HG03280 (cell line): ENCODE measurements around the gene NUB1.

ENCODE experiments used
- ATAC-seq: cut with Tn5 transposase; IDR thresholded peaks from one replicate; pipeline ENCODE4 v1.9.1; 2021; ENCODE audit warnings: mild to moderate bottlenecking, moderate library complexity; ENCODE audit not compliant: unreplicated experiment

Gene NUB1

DNA sequence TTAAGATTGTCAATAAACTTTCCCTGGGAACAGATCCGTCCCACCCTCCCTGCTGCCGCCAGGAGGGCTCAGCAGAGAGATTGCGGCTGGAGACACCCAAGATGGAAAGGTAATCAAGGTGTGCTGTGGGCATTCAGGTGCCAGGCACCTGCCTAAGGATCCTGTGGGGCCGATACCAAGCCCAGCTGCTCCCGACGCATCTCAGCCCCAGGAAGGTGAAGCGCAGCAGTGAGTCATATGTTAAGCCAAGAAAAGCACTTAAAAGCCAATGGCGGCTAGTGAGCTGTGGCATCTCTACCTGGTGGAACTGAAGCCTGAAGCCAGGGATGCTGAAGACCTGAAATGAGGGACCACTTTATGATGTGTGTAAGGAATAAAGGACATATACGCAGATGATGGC, 62.2 kb downstream of the NUB1 start:
- ATAC-seq = no peak

GRCh38 chr7:151404216-151405011, 62.8 kb downstream of the NUB1 start:
- no peak for ATAC-seq

- no peak for ATAC-seq
Measured at GRCh38 chr7:151405056-151405455, 63.4 kb downstream of the NUB1 start.

- ATAC-seq = no peak
Measured at GRCh38 chr7:151405588-151405987, 64.0 kb downstream of the NUB1 start.

- ATAC-seq = no peak
Measured at GRCh38 chr7:151406051-151406875, 64.7 kb downstream of the NUB1 start.

DNA sequence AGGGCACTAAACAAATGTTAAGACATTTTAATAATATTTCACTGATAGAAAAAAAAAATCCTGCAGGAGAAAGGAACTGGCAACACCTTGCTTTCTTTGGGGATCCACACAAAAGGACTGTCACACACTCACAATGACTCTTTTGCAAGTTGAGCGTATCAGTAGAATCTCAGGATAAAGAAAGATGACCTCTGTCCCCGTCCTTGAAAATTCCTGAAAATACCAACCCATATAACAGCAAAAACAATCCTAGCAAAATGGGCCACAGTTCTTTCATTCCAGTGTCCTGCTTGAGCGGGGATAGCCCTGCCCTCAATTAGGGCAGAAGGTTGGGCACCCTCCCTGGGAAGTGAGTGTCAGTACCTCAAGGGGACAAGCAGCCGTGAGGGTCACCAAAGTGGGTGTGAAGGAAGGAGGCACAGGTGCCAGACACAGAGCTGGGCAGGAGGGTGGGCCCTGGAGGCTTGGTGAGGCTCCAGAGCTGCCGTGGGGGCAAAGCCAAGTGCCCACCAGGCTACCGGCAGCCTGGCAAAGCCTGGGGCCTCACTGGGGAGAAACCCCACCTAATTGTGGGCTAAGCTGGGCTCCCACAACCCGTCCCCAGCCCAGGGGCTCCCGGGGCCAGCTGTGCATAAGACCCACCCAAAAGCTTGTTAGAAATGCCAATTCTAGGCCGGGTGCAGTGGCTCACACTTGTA, 65.4 kb downstream of the NUB1 start:
- ATAC-seq = no peak

GRCh38 chr7:151408498-151408838, 66.9 kb downstream of the NUB1 start:
- ATAC-seq = no peak

DNA sequence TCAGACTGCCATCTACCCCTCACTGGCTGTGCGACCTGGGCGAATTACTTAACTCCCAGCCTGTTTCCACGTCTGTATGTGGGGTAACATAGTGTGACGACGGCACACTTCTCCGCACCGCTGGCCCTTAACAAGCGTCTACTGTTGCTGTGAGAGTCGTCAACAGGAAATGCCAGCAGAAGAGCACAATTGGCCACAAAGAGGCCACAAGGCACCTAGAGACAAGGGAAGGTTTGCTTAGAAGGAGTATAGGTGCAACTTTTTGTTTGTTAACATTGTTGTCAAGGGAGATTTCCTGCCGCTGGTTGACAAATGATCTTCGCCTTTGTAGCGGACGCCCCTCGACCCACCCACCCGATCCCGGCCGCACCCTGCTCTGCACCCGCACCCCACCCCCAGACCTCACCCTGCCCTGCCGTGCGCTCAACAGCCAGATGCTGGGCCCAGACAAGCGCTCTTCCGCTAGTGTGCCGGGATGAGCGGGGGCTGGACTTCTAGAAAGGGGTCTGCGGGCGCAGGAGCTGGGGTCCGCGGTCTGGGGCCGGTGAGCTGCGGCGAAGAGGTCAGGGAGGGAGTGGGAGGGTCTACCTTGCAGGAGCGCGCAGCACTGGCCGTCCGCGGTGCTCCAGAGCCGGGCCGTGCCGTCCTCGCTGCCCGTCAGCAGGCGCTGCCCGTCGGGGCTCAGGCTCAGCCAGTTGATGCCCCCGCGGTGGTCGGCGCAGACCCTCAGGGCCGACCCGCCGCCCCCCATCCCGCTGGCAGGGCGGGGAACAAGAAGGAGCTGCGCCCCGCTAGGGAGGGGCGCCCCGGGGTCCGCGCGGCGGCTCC, 67.4 kb downstream of the NUB1 start:
- no peak for ATAC-seq

DNA sequence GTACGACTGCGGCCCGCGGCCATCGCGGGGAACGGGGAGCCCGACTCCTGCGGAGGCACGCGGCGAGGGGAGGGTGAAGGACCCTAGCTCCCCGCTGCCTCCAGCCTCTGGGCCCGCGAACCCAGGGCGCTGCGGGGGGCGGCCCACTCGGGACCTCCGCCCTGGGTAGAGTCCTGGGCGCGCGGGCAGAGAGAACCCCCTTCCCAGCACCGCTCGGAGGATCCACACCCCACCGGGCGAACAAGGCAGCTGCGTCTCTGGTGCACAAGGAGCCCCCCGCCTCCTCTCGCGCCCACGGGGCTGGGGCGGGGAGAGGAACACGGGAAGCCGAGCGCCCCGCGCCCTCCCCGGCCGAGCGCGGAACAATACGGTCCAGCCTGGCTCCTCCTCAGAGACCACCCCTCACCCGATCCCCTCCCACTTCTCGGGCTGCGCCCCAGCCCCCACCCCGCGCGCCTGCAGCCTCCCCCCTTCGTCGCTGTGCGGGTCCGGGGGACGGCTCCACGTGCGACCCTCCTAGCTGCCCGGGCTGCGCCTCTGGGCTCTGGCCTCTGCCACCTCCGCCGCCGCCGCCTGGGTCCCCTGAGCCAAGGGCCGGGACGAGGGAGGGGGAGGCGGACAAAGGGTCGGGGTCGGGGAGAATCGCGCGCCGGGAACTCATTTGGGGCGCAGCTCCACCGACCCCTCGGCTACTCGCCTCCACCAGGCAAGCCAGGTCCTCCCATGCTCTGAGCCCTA, 68.2 kb downstream of the NUB1 start, which contains the start of gene WDR86:
Gene WDR86 (minus strand): TSS at position 372 of the 738 bp plus-strand sequence. CDS start 449 bp downstream, outside the sequence.
- ATAC-seq = no peak

DNA sequence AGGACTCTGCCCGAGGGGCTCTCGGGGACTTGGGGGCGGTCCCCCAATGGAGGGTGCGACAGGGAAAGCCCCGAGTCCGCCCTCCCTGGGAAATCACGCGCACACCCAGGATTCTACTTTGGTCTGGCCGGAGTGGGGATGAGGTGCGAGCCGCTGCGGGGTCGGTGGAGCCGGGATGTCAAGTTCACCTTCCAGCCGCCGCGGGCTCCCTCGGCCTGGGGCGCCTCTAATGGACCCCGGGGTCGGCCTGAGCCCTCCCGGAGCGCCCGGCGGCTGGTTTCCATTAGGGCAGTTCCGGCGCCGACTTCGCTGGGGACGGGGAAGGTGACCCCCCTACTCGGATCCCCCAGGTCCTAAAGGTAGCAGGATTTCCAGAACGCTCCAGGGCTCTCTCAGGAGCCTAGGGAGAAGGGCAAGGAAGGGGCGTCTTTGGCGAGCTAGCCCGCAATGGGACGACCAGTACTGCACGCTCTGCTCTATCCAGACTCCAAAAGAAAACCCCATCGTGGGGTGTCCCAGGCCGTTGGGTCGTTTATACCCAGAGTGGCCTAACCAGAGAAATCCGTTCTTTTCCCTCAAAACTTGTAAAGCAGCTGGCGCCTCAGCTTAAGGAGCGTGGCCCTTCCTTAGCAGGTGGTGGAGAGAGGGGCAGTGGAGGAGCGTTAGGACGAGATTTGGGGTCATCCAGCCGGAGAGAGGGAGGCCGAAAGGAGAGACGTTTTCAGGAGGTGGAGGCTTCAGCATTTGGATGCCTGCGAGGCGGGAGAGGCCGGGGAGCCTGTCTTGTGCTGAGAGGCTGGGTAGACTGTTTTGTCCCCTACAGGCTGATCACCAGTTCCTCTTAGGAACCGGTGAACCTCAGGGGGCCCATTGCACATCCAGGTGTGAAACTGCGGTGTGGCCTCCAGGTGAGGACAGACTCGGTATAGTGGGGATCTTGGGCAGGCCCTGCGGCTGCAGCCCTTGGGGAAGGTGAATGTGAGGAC, 69.1 kb downstream of the NUB1 start:
- ATAC-seq = no peak

DNA sequence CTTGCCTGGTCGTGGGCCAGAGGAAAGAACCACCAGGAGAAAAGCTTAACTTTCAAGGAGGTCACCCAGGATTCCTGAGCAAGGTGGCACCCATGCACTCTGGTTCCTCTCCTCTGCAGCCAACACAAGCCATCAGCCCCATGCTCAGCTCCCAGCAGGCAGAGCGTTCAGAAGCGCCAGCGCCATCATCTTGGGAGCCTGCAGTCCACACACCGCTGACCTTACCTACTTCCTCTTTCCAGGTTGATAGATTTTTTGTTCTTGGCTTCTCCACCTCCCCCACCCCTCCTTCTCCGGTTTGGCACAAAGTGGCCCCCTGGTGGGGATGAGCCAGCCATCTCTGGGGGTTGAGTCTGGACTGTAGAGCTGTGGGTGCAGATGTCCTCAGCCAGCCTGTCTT, 69.9 kb downstream of the NUB1 start:
- ATAC-seq = no peak

DNA sequence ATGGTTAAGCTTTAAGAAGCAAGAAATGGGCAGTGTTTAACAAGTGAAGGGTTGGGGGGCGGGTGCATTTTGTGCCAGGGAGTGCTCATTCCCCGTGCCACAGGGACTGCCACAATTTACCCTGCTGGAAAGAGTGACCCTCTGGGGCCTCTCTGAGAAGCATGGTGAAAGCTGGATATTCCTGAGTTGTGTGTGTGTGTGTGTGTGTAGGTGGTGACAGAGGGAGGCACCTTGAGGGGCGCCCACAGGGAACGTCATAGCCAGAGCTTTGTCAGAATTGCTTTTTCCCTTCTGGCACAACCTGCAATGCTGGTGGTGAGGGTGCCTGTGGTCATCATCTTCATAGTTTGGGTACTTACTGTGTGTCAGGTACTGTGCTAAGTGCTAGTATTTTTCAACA, 70.7 kb downstream of the NUB1 start:
- ATAC-seq = no peak

DNA sequence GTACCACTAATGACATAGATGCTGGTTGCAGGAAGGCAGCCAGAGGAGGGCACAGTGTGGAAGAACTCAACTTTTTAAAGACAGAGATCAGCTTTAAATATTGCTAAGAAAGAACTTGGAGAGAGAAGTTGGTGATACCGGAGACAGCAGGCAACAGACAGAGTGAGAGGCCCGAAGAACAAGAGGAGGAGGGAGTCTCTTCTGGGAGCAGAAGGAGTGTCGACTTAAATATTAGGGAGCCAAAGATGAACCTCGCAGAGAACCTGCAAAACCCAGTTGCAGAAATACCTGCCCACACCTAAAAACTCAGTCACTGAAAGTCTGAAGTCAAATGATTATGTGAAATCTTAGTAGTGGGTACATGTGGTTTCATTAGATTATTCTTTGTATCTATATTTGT, 71.6 kb downstream of the NUB1 start:
- no peak for ATAC-seq

- no peak for ATAC-seq
Measured at GRCh38 chr7:151415375-151416105, 73.9 kb downstream of the NUB1 start.

GRCh38 chr7:151416112-151416940, 74.7 kb downstream of the NUB1 start:
- ATAC-seq = no peak

DNA sequence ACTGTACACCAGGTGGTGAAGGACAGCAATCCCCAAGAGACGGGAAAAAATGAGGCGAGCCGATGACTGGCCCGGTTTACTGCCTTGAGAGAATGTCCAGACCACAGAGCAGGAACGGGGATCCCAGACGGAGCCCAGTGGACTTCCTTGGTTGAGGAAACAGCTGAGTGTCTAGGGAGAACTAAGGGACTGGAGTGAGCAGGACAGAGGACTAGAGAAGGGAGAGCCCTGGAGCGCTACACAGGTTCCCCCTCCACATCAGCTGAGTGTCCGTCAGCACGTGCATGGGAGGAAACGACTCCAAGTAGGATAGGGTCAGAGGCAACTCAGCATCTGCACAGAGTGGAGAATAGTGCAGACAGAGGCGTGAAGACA, 75.3 kb downstream of the NUB1 start:
- ATAC-seq = no peak

- no peak for ATAC-seq
Measured at GRCh38 chr7:151420144-151420543, 78.5 kb downstream of the NUB1 start.
